Measurements from ENCODE around the gene KATNBL1. TPM values are rescaled to one million over a fixed set of nuclear protein-coding genes. Genes with fewer than 3 reads are reported as not detected.

KATNBL1 gene
- total and polyA plus RNA-seq, 2 experiments from 2014 or later = 68.2 to 96.1 TPM

- H3K27ac ChIP-seq (ENCODE audit: low read depth) = no peak overlapping the region
- no peaks in the 10 kb centered on the region for H3K27me3 ChIP-seq (ENCODE audit: insufficient read depth)
- no peak for ATAC-seq
- H3K4me1 ChIP-seq (ENCODE audit: insufficient read depth) = no peaks in the 10 kb centered on the region
- no peaks in the 10 kb centered on the region; the same call in 1 of the 2 replicates for H3K79me2 ChIP-seq (replicated peaks; ENCODE audit: insufficient read depth)
- H3K4me1 Mint-ChIP-seq = no peaks in the 10 kb centered on the region
- H3K36me3 ChIP-seq (ENCODE audit: insufficient read depth) = peaks cover 37% of the 10 kb centered on the region
- H3K4me3 ChIP-seq = no peak overlapping the region
- no peaks in the 10 kb centered on the region for H4K20me1 ChIP-seq (replicated peaks; ENCODE audit: insufficient read depth)
- no peaks in the 10 kb centered on the region; the same call in none of the 2 replicates for H3K9me2 ChIP-seq (ENCODE audit: insufficient read depth)
- peaks cover 79% of the 10 kb centered on the region for H3K9me3 Mint-ChIP-seq
- no peak overlapping the region for H3K4me3 Mint-ChIP-seq
- TF ChIP-seq ZNF462 (CRISPR knock-in tag; IDR thresholded peaks at IDR 0.05) = no peak
- TF ChIP-seq NANOG (IDR thresholded peaks at IDR 0.05; ENCODE audit: borderline replicate concordance) = no peak
- no peak for TF ChIP-seq ZNF114 (CRISPR knock-in tag; IDR thresholded peaks at IDR 0.05)
- TF ChIP-seq EZH2phosphoT487 (IDR thresholded peaks at IDR 0.05; ENCODE audit: unreplicated experiment) = no peak
- TF ChIP-seq ZNF331 (CRISPR knock-in tag; IDR thresholded peaks at IDR 0.05; ENCODE audit: low read depth) = no peak
- no peak for TF ChIP-seq ETS1 (IDR thresholded peaks at IDR 0.05)
- TF ChIP-seq CTCF (conservative IDR thresholded peaks at IDR 0.05; ENCODE audit: low read depth in 2 of 2) = no peak
- TF ChIP-seq EZH2 (IDR thresholded peaks at IDR 0.05; ENCODE audit: low read depth, unreplicated experiment) = no peak
- TF ChIP-seq JUNB (IDR thresholded peaks at IDR 0.05; ENCODE audit: unreplicated experiment) = no peak
- TF ChIP-seq CREB1 (CRISPR knock-in tag; IDR thresholded peaks at IDR 0.05; ENCODE audit: low read depth) = no peak
- TF ChIP-seq REST (IDR thresholded peaks at IDR 0.05; ENCODE audit: unreplicated experiment) = no peak
- peaks cover 9% of the 10 kb centered on the region for H3K27me3 Mint-ChIP-seq (ENCODE audit: insufficient read depth, low read depth, poor library complexity)
- H3K4me2 ChIP-seq = no peak overlapping the region
- H3K27ac Mint-ChIP-seq = no peak overlapping the region
- DNase-seq (ENCODE audit: low spot score) = no peak
- H3F3A ChIP-seq (replicated peaks; ENCODE audit: low read depth) = no peaks in the 10 kb centered on the region
- no peak overlapping the region for H2AFZ ChIP-seq
- peaks cover 100% of the 10 kb centered on the region for H3K36me3 Mint-ChIP-seq (ENCODE audit: low read depth)
Observed at GRCh38 chr15:34158355-34158754, 51.5 kb downstream of the KATNBL1 start.
